ENCODE results near the gene A4GALT. TPM values are rescaled to one million over a fixed set of nuclear protein-coding genes. Genes with fewer than 3 reads are reported as not detected.

A4GALT gene
- total RNA-seq, 1 experiment from 2014 or later, result 1.8 TPM

GRCh38 chr22:42648368-42649245 lies 72.1 kb downstream of the A4GALT start:
- DNase-seq (ENCODE audit: low spot score), result no peak

DNA sequence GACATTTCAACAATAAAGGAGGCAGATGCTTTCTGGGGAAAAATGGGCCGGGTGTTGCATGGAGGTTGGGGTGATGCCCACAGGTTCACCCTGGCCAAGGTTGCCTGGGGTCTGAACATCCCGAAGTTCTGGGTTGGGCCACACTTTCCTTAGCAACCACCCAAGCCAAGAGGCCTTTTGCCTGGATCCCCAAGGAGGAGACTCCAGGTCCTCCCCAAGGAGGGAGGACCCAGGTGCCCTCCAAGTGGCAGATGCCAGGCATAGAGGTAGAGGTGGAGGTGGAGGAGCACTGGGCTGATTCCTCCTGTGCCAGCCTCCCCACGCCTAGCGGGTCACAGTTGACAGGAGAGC lies 72.7 kb downstream of the A4GALT start:
- DNase-seq (ENCODE audit: low spot score), result no peak

DNA sequence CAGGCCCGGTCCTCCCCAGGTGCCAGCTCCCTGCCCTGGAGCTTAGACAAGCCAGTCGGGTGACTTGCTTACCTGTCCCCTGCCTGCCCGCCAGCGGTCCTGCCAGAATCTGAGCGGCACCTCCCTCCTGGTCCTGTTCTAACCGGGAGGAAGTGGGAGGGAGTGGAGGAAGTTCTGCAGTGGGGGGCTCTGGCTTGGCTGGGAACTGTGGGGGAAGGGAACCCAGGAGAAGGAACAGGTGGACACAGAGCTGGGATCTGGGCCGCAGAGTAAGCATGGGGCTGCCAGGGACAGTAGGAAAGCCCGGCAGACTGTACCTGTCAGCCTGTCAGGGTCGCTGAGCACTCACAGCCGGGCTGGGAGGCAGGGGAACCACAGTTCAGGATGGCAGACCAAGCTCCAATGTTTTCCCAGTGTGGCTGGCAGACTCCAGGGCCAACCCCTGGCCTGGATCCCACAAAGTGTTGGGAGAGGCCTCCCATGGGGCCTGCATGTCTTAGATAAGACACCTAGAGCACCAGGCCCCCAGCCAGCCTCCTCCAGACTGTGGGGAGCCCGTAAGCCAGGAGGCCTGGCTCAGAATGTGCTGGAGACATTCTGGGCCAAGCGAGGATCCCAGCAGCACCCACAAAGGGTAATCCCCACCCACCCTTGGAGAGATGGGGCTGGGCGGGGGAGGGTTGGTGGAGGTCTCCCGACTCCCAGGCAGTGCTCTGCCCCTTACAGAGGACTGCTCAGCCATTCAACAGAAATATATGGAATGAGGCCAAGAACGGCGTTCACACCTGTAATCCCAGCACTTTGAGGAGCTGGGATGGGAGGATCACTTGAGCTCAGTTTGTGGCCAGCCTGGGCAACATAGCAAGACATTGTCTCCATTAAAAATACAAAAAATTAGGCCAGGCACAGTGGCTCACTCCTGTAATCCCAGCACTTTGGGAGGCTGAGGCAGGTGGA lies 73.8 kb downstream of the A4GALT start:
- peak; percentile 25 for DNase-seq (ENCODE audit: low spot score)

- no peak for DNase-seq (ENCODE audit: low spot score)
Observed at GRCh38 chr22:42645938-42646568, 74.6 kb downstream of the A4GALT start.

- DNase-seq (ENCODE audit: low spot score), result no peak
Observed at GRCh38 chr22:42645341-42645937, 75.2 kb downstream of the A4GALT start.

DNA sequence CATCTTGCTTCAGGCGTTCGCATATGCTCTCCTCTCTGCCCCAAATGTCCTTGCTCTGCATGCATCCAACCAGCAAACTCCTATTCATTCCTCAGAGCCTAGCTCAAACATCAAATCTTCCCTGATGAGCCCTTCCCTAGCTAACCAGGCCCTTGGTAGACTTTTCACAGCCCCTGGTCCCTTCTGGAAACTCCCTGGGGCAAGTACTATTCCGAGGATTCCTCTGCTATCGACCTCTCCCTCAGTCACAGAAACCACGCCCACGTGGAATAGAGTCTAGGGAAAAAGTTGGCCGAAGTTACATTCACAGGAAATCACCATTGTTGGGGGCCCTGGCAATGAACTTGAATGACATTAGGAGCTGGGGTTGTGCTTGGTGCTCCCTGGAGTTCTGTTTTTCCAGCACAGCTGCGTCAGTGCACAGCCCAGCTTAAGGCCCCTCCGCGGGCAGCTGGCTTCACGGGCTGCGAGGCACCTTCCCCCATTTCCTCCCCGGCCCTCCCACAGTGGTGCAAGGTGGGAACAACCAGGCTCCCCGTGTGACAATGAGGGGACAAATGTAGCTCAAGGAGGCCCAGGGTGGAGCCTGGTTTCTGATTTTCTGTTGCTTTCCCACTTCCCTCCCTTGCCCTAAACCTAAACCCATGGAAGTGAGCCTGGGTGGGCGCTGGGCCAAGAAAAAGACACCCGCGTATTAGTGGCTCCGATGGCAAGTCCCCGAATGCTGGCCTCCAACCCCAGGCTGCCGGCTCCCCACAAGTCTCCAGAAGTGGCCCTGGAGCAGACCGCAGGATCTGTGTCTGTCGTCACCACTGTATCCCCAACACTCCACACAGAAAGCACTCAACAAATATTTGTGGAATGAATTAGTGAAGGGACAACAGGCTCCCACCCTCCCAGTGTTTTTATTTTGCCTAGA lies 76.0 kb downstream of the A4GALT start:
- no peak for DNase-seq (ENCODE audit: low spot score)

- no peak for DNase-seq (ENCODE audit: low spot score)
Observed at GRCh38 chr22:42643634-42644421, 76.8 kb downstream of the A4GALT start.

DNA sequence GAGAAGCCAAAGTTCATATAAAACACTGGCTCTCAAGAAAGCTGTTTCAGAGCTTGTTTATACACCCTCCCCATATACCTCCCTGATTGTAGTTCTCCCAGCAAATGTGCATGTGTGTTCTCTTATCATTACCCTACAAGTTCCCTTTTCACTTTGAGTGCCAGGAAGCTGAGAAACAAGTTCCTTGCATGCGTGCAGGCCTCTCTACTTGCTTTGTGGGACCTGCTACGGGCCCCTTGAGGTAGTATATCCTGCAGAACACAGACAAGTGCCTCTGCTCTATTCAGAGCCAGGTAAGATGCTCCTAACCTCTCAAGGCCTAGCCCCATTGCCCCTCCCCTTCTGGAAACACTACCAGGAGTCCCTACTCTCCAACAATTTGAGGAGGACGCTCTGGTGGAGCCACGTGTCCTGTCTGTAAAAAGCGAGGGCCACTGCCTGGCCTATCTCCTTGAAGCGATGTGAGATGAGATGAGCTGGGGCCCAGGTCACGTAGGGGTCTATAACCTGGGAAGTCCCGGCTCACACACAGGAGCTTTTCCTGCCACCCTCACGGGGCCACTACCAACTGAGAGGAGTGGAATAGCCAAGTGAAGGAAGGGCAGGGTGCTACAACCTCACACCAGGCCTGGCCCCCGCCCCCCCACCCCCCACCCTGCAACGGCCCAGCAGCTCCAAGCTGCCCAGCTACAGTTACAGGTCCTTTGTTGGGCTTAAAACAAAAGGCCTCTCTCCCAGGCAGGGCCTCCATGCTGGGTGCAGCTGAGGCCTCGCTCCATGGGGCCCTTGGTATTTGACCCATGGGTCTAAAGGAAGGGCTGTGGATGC lies 77.7 kb downstream of the A4GALT start:
- no peak for DNase-seq (ENCODE audit: low spot score)

Other genes with a start within 250 kb of the A4GALT start
- 40.4 and 44.6 TPM in 2 replicates for gene RRP7A, start 201.1 kb downstream of the A4GALT start, total RNA-seq (2014; rRNA removed; shearing (Covaris generic))
- gene SERHL2, start 166.9 kb downstream of the A4GALT start, total RNA-seq (2014; rRNA removed; shearing (Covaris generic)), result not detected in 2 replicates
- 28.5 and 30.6 TPM in 2 replicates for gene POLDIP3, start 106.0 kb downstream of the A4GALT start, total RNA-seq (2014; rRNA removed; shearing (Covaris generic))
- gene ATP5MGL, start 80.3 kb downstream of the A4GALT start, total RNA-seq (2014; rRNA removed; shearing (Covaris generic)), result not detected in 2 replicates
- gene CYB5R3, start 71.5 kb downstream of the A4GALT start, total RNA-seq (2014; rRNA removed; shearing (Covaris generic)), result 45.9 and 57.1 TPM in 2 replicates
- 27.7 and 33.0 TPM in 2 replicates for gene ARFGAP3, start 136.4 kb upstream of the A4GALT start, total RNA-seq (2014; rRNA removed; shearing (Covaris generic))

Data from A172 (cell line).